SK-N-SH (cell line): ENCODE results near the gene RNF19B.

Source experiments
- CTCF ChIP-seq: fragments of 200-600 bp; sonication (generic); IDR thresholded peaks from 2 replicates; pipeline ENCODE4 v1.6.1; 2017; ENCODE audit warnings: antibody characterized with exemption, mild to moderate bottlenecking, moderate library complexity
- FOXJ3 ChIP-seq: sonication (generic); formaldehyde crosslinking; IDR thresholded peaks from 2 replicates; pipeline ENCODE4 v1.5.1; 2020; ENCODE audit warnings: mild to moderate bottlenecking, missing genetic modification reagents
- TEAD4 ChIP-seq: IDR thresholded peaks from 2 replicates; pipeline ENCODE4 v1.4.0; 2012; ENCODE audit warnings: mild to moderate bottlenecking, borderline replicate concordance; ENCODE audit not compliant: insufficient read depth

- TF ChIP-seq CTCF (no peak), TEAD4 (no peak), FOXJ3 (CRISPR knock-in tag) (no peak)
Observed at GRCh38 chr1:33005838-33006421, 41.3 kb upstream of the RNF19B start.
